ENCODE measurements around the gene APOL2.

Gene APOL2

DNA sequence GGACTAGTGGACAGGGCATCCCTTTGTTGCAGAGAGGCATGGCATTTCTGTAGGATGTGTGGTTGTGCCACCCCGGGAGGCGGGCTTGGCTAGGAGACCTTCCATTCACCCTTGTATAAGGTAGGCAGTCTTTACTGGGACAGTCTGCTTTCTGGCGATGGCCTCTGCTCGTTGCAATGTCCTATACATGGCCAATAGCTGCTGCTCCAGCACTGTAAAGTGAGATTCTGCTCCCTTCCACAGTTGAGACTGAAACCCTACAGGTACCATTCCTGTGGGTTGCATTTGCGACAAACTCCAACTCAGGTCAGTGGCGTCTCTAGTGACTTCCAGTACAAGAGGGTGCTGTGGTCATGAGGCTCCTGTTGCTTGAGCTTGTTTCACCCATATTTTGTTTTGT, 58.4 kb downstream of the APOL2 start:
- no peaks in the 10 kb centered on the region for H3K27me3 ChIP-seq (replicated peaks)
- TF ChIP-seq, protein P1, sequence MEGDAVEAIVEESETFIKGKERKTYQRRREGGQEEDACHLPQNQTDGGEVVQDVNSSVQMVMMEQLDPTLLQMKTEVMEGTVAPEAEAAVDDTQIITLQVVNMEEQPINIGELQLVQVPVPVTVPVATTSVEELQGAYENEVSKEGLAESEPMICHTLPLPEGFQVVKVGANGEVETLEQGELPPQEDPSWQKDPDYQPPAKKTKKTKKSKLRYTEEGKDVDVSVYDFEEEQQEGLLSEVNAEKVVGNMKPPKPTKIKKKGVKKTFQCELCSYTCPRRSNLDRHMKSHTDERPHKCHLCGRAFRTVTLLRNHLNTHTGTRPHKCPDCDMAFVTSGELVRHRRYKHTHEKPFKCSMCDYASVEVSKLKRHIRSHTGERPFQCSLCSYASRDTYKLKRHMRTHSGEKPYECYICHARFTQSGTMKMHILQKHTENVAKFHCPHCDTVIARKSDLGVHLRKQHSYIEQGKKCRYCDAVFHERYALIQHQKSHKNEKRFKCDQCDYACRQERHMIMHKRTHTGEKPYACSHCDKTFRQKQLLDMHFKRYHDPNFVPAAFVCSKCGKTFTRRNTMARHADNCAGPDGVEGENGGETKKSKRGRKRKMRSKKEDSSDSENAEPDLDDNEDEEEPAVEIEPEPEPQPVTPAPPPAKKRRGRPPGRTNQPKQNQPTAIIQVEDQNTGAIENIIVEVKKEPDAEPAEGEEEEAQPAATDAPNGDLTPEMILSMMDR (IDR thresholded peaks at IDR 0.05; ENCODE audit: low read depth, low read length, missing control alignments) = no peak

DNA sequence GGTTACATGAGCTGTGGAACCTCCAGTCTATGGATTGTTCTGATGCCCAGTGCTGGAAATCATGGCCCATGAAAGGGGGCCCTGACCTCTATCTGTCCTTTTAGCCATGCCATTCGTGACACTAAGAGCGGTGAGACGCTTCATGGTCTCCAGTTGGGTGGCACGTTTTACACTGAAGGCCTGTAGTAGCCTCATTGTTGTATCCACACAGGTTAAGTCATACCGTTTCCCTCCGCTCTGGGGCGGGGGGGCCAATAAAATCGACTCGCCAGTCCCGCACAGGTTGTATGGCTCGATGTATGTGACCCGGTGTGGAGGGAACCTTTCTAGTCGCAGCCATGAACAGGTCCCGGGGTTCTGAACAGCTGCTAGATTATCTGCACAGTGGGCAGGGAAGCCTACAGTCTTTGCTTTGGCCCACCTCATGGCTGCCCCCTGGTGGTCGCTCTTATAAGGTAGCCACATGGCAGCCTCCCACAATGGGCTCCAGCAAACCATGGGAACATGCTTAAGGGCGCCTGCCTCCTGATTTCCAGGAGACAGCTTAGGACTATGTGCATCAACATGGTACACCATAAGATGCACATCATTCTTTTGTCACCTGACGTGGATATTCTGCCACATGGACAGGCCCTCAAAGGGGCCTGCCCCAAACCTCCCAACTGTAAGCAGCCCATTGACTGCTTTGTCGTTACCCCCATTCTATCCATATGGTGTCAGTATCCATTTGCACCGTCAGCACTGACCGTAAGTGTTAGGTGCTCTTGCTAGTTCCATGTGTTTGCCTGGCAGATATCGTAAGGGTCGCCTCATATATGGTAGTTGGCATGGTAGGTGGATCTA, 59.1 kb downstream of the APOL2 start:
- peak; percentile 63 for DNase-seq
- Histone ChIP-seq H3K27me3 (replicated peaks) (no peaks in the 10 kb centered on the region), H3K27ac (no peak overlapping the region), H3K36me3 (replicated peaks) (no peaks in the 10 kb centered on the region), H3K4me3 (ENCODE audit: low read depth, low read length) (no peak overlapping the region)
- TF ChIP-seq, protein P1 (IDR thresholded peaks at IDR 0.05; ENCODE audit: low read depth, low read length, missing control alignments) = peak; percentile 90
- in situ Hi-C loops (cut with HindIII; ENCODE audit: low pct_ligation_motif_present, low sequenced_read_pairs) = no loop called here

More for the DNA sequence above, 58.4 kb downstream of the APOL2 start:
- Histone ChIP-seq H3K36me3 (replicated peaks) (no peaks in the 10 kb centered on the region), H3K27ac (no peak overlapping the region), H3K4me3 (ENCODE audit: low read depth, low read length) (no peak overlapping the region)
- DNase-seq = no peak
- in situ Hi-C loops (cut with HindIII; ENCODE audit: low pct_ligation_motif_present, low sequenced_read_pairs) = no loop called here

GRCh38 chr22:36177160-36177559, 62.2 kb downstream of the APOL2 start:
- no peak overlapping the region for H3K4me3 ChIP-seq (ENCODE audit: low read depth, low read length)
- H3K36me3 ChIP-seq (replicated peaks) = no peaks in the 10 kb centered on the region
- H3K27me3 ChIP-seq (replicated peaks) = no peaks in the 10 kb centered on the region
- H3K27ac ChIP-seq = no peak overlapping the region
- no peak for DNase-seq
- TF ChIP-seq, protein P1 (IDR thresholded peaks at IDR 0.05; ENCODE audit: low read depth, low read length, missing control alignments) = no peak
- in situ Hi-C loops (cut with HindIII; ENCODE audit: low pct_ligation_motif_present, low sequenced_read_pairs) = no loop called here
